ENCODE data around the gene INTU.
"Not testable (repeated sequence)": the region's sequence is repeated elsewhere in the genome, so short reads cannot be mapped to it uniquely, and the experiment has no call there.

Gene INTU

GRCh38 chr4:127632420-127633403 lies at the start of gene INTU:
Gene INTU, plus strand, starts transcription at chr4:127632957. Its CDS starts 78 bp downstream, at chr4:127633035.
- peak; percentile 91 for DNase-seq

DNA sequence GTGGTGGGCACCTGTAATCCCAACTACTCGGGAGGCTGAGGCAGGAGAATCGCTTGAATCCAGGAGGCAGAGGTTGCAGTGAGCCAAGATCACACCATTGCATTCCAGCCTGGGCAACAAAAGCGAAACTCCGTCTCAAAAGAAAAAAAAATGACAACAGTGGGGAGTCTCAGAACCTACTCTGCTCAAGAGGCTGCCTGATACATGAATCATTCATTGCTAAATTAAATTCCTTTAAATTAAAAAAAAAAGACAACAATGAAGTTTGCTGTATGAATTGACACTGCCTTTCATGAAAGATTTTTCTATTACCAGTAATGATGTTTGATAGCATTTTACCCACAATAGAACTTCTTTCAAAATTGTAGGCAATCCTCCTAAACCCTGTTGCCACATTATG lies 46.3 kb upstream of the INTU start:
- not testable (repeated sequence) for DNase-seq

- DNase-seq: peak; percentile 16
Observed at GRCh38 chr4:127586922-127587571, 45.7 kb upstream of the INTU start.

- not testable (repeated sequence) for DNase-seq
Observed at GRCh38 chr4:127589153-127589552, 43.6 kb upstream of the INTU start.

DNA sequence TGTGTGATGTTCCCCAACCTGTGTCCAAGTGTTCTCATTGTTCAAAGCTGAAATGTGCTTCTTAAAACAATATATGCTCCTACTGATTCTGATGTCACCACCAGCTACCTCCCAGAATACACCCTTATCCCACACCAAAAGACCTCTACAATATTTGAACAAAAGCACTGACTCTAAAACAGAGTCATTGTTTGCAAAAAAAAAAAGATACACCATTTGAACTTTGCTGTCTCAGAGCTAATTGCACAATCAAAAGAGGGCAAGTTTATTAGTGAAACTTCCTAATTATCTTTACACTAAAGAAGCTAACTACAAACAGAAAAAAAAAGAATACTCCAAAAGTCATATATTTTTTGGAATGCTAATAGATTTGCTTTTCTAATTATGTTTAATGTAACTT lies 34.1 kb upstream of the INTU start:
- DNase-seq: no peak

DNA sequence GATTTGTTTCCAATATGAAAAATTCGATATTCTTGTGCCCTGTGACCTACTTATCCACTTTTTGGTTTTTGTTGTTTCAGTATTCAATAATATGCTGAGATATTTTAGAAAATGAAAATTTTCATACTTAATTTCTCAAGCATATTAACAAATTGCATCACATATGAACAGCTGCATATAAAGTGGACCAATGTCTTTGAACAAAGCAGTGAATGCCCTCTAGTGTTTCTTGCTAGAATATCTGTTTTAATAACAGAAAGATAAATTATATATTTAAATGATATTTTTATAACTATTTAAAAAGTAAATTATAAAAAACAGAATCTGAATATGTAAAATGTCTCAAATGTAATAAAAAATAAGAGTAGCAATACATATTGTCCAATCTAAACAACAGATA lies 31.7 kb upstream of the INTU start:
- DNase-seq: no peak

GRCh38 chr4:127604949-127605709 lies 27.6 kb upstream of the INTU start:
- peak; percentile 71 for DNase-seq

DNA sequence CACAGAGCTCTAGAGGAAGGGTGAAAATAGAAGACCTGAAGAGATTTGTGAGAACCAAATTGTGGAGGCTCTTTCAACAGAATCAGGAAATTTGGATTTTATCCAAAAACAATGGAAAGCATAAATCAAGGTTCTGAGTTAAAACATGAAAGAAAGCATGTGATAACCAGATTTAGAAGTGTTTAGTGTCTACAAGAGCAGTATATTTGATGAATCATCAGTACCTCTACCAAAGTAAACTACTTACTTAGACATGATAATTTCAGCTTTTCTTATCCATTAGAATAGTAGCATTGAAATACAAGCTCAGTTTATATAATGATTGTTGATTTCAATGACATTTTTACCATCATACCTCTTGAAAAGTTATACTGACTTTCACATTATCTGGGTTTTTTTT lies 25.9 kb upstream of the INTU start:
- no peak for DNase-seq

- DNase-seq: no peak
Observed at GRCh38 chr4:127609484-127609883, 23.3 kb upstream of the INTU start.

DNA sequence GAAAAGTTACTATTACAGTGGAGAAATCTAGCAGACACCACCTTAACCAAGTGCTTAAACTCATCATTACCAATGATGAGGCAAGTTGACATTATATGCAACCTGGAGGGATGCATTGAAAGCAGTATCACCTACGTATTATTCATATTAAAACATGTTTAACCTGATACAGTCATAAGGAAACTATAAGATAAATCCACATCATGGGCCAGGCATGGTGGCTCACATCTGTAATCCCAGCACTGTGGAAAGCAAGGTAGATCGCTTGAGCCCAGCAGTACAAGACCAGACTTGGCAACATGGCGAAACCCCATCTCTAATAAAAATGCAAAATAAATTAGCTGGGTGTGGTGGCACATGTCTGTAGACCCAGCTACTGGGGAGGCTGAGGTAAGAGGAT lies 22.3 kb upstream of the INTU start:
- DNase-seq: no peak

DNA sequence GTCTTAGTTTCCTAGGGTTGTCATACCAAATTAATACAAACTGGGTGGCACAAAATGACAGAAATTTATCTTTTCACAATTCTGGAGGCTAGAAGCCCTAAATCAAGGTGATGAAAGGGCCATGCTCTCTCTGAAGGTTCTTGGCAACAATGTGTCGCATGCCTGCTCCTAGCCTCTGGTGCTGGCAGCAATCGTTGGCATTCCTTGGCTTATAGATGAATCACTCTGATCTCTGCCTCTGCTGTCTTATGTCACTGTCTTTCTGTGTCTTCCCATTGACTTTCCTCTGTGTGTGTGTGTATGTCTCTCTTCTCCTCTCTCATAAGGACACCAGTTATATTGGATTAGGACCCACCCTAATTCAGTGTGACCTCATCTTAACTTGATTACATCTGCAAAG lies 15.9 kb upstream of the INTU start:
- DNase-seq: no peak

- no peak for DNase-seq
Observed at GRCh38 chr4:127618427-127618826, 14.3 kb upstream of the INTU start.

DNA sequence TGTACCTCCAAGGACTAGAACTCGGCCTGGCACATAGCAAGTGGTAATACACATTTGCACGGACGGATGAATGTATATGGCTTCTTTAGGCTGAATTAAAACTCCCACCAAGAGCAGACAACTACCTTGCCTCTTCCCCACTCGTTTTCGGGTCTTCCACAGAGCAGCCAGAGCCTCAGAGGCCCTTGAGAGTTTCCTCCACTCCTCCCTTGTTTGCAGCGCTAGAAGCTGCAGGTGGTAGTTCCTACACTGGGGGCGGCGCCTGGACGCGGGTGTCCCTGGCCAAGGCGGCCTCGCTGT lies 10.2 kb upstream of the INTU start:
- no peak for DNase-seq

DNA sequence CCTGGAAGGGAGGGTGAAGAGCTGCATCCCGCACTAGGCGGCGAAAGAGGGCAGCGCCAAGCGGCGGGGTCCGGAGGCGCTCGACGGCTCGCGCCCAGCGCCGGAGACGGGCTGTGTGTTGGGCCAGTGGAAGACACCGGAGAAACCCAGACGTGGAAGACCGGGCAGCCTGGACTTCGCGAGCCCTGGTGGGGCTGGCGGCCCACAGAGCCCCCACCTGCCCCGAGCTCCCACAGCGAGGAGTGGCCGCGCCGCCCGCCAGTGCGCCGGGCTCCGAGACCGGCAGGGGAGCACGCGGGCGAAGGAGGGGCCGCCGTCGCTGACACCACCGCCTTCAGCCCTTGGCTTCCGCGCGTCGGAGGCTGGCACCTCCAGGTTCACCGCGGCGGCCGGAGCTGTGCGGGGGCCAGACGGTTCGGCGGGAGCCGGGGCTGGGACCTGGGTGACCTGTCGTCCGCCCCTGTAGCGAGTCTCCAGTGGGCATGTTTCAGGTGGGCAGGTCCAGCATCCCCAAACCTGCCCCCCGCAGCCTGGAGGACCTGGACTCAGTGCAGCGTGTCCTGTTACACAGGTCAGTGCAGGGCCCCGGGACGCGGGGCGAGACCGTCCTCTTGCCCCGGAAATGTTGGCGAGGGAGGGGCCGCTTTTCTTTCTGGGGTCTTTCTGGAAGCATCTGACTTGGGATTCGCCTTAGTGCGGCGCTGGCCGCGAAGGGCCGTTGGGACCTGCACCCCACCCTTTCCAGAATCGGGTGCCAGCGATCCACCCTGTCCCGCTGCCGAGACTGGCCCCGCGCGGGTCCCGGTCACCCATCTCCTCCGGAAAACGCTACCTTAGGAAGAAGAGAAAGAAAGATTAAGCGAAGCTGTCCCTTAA lies 9.6 kb upstream of the INTU start:
- DNase-seq: peak; percentile 27

GRCh38 chr4:127623797-127624083 lies 9.0 kb upstream of the INTU start:
- peak; percentile 15 for DNase-seq

GRCh38 chr4:127624173-127624572 lies 8.6 kb upstream of the INTU start:
- DNase-seq: no peak

- DNase-seq: peak; percentile 27
Observed at GRCh38 chr4:127629371-127629770, 3.4 kb upstream of the INTU start.

DNA sequence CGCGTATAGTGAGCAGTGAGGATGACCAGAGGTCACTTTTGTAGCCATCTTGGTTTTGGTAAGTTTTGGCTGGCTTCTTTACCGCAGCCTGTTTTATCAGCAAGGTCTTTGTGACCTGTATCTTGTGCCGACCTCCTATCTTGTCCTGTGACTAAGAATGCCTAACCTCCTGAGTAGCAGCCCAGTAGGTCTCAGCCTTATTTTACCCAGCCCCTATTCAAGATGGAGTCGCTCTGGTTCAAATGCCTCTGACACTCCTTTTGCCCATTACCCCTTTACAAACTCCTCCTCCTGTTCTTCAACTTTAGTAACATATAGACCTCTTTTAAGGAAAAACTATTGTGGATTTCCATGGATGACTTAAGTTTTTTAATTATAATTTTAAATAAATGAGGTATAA lies 2.6 kb upstream of the INTU start:
- no peak for DNase-seq

GRCh38 chr4:127631420-127631819 lies 1.3 kb upstream of the INTU start:
- peak; percentile 28 for DNase-seq

DNA sequence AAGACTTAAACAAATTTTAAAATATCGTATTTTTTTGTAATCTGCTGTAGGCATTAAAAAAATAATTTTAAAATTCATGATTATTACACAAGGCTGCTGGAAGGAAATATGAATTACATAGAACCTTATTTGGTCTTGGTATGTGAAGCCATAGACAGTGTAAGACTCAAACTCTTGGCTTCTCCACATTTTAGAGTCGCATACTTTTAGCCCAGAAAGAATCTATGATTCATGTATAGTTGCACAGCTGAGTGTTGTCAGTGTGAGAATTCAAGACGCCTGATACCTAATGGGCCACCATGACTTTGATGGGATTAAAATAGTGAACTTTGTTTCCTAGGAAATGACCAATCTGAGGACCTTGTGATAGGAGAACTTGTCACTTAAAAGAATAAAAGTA lies 1.4 kb downstream of the INTU start:
- DNase-seq: no peak

GRCh38 chr4:127641524-127641923 lies 8.8 kb downstream of the INTU start:
- DNase-seq: no peak

DNA sequence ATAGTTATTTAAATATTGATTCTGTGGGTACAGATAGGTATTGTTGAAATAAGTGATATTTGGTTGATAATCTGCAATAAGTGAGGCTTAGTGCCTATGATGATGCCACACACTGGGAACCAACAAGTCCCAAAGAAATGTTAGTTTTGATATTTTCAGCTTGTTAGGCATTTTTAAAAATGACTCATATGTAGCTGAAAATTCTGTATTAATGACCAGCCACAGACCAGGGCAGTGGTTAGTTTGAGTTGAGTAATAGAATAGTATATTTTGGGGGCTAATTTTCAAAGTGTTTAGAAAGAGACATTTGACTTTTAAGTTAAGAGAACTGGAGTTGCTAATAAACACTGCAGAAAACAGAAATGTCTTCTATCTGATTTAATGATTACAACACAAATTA lies 9.4 kb downstream of the INTU start:
- DNase-seq: no peak

DNA sequence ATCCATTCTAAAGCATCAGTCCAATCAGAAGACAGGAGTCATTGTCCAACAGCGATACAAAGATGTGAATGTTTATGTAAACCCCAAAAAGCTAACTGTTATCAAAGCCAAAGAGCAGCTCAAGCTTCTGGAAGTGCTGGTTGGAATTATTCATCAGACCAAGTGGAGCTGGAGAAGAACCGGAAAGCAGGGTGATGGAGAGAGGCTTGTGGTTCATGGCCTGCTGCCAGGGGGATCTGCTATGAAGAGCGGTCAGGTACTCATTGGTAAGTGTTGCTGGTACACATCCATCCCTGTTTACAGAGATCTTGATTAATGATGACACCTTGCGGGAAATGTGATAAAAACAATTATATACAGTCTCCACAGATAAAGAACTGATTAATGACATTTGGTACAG lies 11.0 kb downstream of the INTU start:
- DNase-seq: no peak
